Activated CD4-positive, alpha-beta T cell treated with anti-CD3 and anti-CD28 coated beads, Interleukin-2, amount 10 ng/mL, durations not matched to agents 7 days and 5 days (primary cell): ENCODE measurements around the gene ZBTB44. TPM values are rescaled to one million over a fixed set of nuclear protein-coding genes. Genes with fewer than 3 reads are reported as not detected.
"Not testable (repeated sequence)": the region's sequence is repeated elsewhere in the genome, so short reads cannot be mapped to it uniquely, and the experiment has no call there.

ENCODE experiments used
- CTCF ChIA-PET: fragments of 350-600 bp; sonication (Branson Sonifier 250); formaldehyde crosslinking; loops from one replicate; lab custom pipeline; 2021; ENCODE audit warnings: antibody characterized with exemption; lab: Charles Lee
- POLR2A ChIA-PET: fragments of 350-600 bp; sonication (Branson Sonifier 250); formaldehyde crosslinking; loops from one replicate; lab custom pipeline; 2021; ENCODE audit warnings: antibody characterized with exemption; lab: Charles Lee
- DNase-seq: peaks from one replicate; pipeline ENCODE4 v3.0.0-alpha.2; 2020
- H3K27ac Mint-ChIP-seq: one replicate; pipeline ENCODE4 v1.8.0; 2021; ENCODE audit warnings: mild to moderate bottlenecking, moderate library complexity, mixed read lengths
- H3K27me3 Mint-ChIP-seq: one replicate; pipeline ENCODE4 v1.8.0; 2021; ENCODE audit warnings: mixed read lengths
- H3K36me3 Mint-ChIP-seq: one replicate; pipeline ENCODE4 v1.8.0; 2021; ENCODE audit warnings: low read depth, mixed read lengths
- H3K4me1 Mint-ChIP-seq: one replicate; pipeline ENCODE4 v1.8.0; 2021; ENCODE audit warnings: mixed read lengths
- H3K4me3 Mint-ChIP-seq: one replicate; pipeline ENCODE4 v1.8.0; 2021; ENCODE audit warnings: mild to moderate bottlenecking, moderate library complexity, mixed read lengths
- H3K9me3 Mint-ChIP-seq: one replicate; pipeline ENCODE4 v1.8.0; 2021; ENCODE audit warnings: mixed read lengths
- total RNA-seq, 2 experiments: library from RNA; stranded (reverse); gene quantifications; one replicate each; pipeline ENCODE4 v1.2.3, GENCODE V29; 2021

ZBTB44 gene
- total RNA-seq, 2 experiments from 2014 or later = 55.4 to 61.5 TPM

DNA sequence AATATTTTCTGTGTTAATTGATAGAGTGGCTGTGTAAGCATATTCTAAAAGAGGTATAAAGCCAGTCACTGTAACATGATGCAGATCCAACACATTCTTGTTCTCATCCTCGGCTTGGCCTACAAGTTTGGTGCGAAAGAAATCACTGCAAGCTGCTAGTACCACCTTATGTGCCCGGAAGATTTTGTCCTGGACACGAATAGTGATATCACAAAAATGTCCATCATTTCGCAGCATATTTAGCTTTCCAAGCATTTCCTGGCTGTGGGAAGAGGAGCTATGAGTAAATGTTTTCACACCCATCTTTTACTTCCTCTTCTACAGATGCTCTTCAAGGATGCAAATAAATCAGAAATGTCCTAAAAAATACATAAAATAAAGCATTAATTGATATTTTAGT, 53.1 kb downstream of the ZBTB44 start:
- no peak for DNase-seq
- Mint-ChIP-seq H3K27me3 (no peaks in the 10 kb centered on the region), H3K4me3 (no peak overlapping the region), H3K4me1 (peaks cover 16% of the 10 kb centered on the region), H3K36me3 (peaks cover 51% of the 10 kb centered on the region), H3K27ac (no peak overlapping the region), H3K9me3 (peaks cover 13% of the 10 kb centered on the region)
- ChIA-PET CTCF (interaction anchor here (1.1 kb wide), 1 partner anchor 49 kb away, joined by 3 read pairs; no protein-coding TSS in a partner anchor), POLR2A (no interaction called here)

GRCh38 chr11:130260742-130261141, 54.0 kb downstream of the ZBTB44 start:
- DNase-seq = no peak
- no peaks in the 10 kb centered on the region for H3K27me3 Mint-ChIP-seq
- peaks cover 15% of the 10 kb centered on the region for H3K4me1 Mint-ChIP-seq
- ChIA-PET POLR2A (no interaction called here), CTCF (interaction anchor here (1.1 kb wide), 1 partner anchor 48 kb away, joined by 3 read pairs; no protein-coding TSS in a partner anchor)
- H3K36me3 Mint-ChIP-seq = peaks cover 51% of the 10 kb centered on the region
- peaks cover 16% of the 10 kb centered on the region for H3K9me3 Mint-ChIP-seq
- no peak overlapping the region for H3K27ac Mint-ChIP-seq
- H3K4me3 Mint-ChIP-seq = no peak overlapping the region

DNA sequence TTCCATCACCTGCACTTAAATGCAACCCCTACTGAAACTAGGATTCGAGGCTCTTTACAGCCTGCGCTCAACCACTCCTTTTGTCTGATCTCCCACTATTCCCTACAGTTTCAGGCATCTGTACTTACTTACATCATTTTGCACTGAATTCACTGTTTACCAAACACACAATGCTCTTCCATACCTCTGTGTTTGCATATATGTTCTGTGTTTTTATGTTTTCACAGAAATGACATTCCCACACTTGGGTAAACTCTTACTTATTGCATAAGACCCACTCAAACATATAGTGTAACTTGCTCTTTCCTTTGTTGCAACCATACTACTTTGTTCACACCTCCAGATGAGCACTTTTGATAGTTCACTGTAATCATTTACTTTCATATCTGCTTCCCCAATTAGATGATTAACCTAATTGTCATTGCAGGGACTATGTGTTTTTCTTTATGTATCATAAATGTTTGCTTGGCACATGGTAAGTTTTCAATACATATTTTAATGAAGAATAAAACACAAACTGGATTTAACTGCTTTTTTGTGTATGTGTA, 54.6 kb downstream of the ZBTB44 start:
- Mint-ChIP-seq H3K36me3 (peaks cover 53% of the 10 kb centered on the region), H3K27me3 (no peaks in the 10 kb centered on the region), H3K4me3 (no peak overlapping the region), H3K9me3 (peaks cover 20% of the 10 kb centered on the region), H3K27ac (no peak overlapping the region), H3K4me1 (peaks cover 15% of the 10 kb centered on the region)
- CTCF ChIA-PET = no interaction called here
- POLR2A ChIA-PET = no interaction called here
- DNase-seq = no peak

- H3K27ac Mint-ChIP-seq, POLR2A ChIA-PET, CTCF ChIA-PET, DNase-seq, H3K4me3 Mint-ChIP-seq, H3K27me3 Mint-ChIP-seq: not testable (repeated sequence)
- peaks cover 53% of the 10 kb centered on the region for H3K36me3 Mint-ChIP-seq
- peaks cover 27% of the 10 kb centered on the region for H3K4me1 Mint-ChIP-seq
- H3K9me3 Mint-ChIP-seq = peaks cover 23% of the 10 kb centered on the region
Observed at GRCh38 chr11:130251763-130252162, 63.0 kb downstream of the ZBTB44 start.

GRCh38 chr11:130249929-130250328, 64.8 kb downstream of the ZBTB44 start:
- Mint-ChIP-seq H3K4me1 (peaks cover 35% of the 10 kb centered on the region), H3K9me3 (peaks cover 14% of the 10 kb centered on the region), H3K36me3 (peaks cover 48% of the 10 kb centered on the region)
- DNase-seq, H3K27ac Mint-ChIP-seq, CTCF ChIA-PET, POLR2A ChIA-PET, H3K27me3 Mint-ChIP-seq, H3K4me3 Mint-ChIP-seq: not testable (repeated sequence)

GRCh38 chr11:130249371-130249770, 65.3 kb downstream of the ZBTB44 start:
- Mint-ChIP-seq H3K27me3 (no peaks in the 10 kb centered on the region), H3K36me3 (peaks cover 48% of the 10 kb centered on the region), H3K9me3 (peaks cover 14% of the 10 kb centered on the region), H3K27ac (no peak overlapping the region), H3K4me1 (peaks cover 37% of the 10 kb centered on the region), H3K4me3 (no peak overlapping the region)
- ChIA-PET CTCF (no interaction called here), POLR2A (no interaction called here)
- DNase-seq = no peak

DNA sequence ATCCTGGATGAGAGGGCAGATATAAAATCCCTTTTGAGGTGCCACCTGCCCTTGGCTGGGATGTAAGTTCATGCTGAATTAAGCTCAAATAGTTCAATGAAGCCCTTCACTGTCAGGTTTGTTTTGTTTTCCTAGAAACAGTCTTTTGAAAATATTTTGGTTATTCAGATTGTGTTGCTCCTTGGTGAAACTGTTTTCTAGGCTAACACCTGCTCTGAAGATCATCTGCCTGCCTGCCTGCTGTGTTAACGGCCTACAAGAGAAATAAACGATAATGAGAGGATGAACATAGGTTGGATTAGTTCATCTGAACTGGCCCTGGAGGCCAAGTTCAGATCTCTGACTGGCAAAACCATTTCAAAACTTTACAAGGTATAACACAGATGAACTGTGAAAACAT, 67.4 kb downstream of the ZBTB44 start:
- H3K27ac Mint-ChIP-seq = no peak overlapping the region
- H3K4me1 Mint-ChIP-seq = peaks cover 46% of the 10 kb centered on the region
- peaks cover 38% of the 10 kb centered on the region for H3K36me3 Mint-ChIP-seq
- peaks cover 8% of the 10 kb centered on the region for H3K9me3 Mint-ChIP-seq
- DNase-seq = no peak
- H3K27me3 Mint-ChIP-seq = no peaks in the 10 kb centered on the region
- ChIA-PET POLR2A (no interaction called here), CTCF (no interaction called here)
- no peak overlapping the region for H3K4me3 Mint-ChIP-seq

DNA sequence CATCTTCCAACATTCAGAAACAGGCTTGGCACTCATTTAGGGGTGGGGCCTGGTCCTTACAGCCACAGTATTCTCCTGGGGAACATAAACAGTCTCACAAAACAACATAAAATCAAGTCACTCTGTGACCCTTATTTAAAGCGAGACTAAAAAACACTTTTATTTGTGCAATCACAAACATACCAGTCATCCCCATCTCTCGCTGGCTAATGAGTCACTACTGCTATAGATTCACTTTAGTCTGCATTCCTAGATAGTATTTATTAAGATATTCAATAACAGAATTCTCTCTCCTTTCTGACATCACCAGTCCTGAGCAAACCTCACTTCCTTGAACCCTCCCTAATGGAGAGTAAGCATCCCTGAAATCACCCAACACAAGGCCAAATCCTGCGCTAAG, 68.0 kb downstream of the ZBTB44 start:
- Mint-ChIP-seq H3K4me3 (no peak overlapping the region), H3K27me3 (no peaks in the 10 kb centered on the region), H3K36me3 (peaks cover 32% of the 10 kb centered on the region), H3K27ac (peak overlapping the region; percentile 2), H3K4me1 (peaks cover 48% of the 10 kb centered on the region), H3K9me3 (peaks cover 2% of the 10 kb centered on the region)
- DNase-seq = no peak
- POLR2A ChIA-PET = no interaction called here
- CTCF ChIA-PET = no interaction called here

- Mint-ChIP-seq H3K4me1 (peaks cover 50% of the 10 kb centered on the region), H3K27me3 (no peaks in the 10 kb centered on the region), H3K9me3 (no peaks in the 10 kb centered on the region), H3K36me3 (peaks cover 29% of the 10 kb centered on the region), H3K27ac (peak overlapping the region; percentile 2), H3K4me3 (no peak overlapping the region)
- ChIA-PET POLR2A (no interaction called here), CTCF (interaction anchor here (0.6 kb wide), 1 partner anchor 64 kb away, joined by 4 read pairs; no protein-coding TSS in a partner anchor)
- DNase-seq = no peak
Observed at GRCh38 chr11:130246270-130246669, 68.4 kb downstream of the ZBTB44 start.

DNA sequence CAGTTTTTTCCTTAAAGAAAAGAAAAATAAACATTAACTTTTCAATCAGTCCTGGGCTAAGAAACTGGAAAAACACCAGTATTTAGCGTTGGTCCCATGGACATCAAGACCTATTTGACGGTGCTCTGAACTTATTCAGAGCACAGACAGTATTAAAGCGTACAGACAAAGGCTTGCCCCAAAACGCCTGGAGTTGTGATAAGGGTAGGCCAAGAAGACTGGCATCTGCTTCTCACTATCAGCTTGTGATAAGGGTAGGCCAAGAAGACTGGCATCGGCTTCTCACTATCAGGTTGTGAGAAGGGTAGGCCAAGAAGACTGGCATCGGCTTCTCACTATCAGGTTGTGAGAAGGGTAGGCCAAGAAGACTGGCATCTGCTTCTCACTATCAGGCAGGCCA, 69.3 kb downstream of the ZBTB44 start:
- H3K4me1 Mint-ChIP-seq = peaks cover 54% of the 10 kb centered on the region
- H3K27me3 Mint-ChIP-seq, POLR2A ChIA-PET, H3K4me3 Mint-ChIP-seq, H3K9me3 Mint-ChIP-seq, DNase-seq: not testable (repeated sequence)
- CTCF ChIA-PET = interaction anchor here (0.6 kb wide), 2 partner anchors 65 to 387 kb away, joined by 3 to 4 read pairs; no protein-coding TSS in a partner anchor
- peak overlapping the region; percentile 7 for H3K27ac Mint-ChIP-seq
- peaks cover 22% of the 10 kb centered on the region for H3K36me3 Mint-ChIP-seq

DNA sequence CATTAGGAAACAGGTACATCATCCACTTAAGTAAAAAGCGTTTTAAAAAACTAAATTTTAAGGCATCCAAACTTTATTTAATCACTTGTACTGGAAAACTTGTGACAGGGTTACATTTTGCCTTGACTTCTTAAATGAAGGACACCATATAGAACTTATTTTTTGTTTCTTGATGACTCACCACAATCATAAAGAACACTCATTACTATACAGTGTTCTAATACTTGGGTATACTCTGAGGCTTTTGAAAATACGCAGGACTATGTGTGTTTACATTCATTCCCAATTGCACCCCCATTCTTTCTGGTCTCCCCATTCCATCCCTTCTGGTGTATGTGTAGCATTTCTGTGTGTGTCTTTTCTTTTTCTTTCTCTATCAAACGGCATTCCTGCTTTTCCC, 69.9 kb downstream of the ZBTB44 start:
- no peaks in the 10 kb centered on the region for H3K9me3 Mint-ChIP-seq
- DNase-seq = no peak
- H3K4me1 Mint-ChIP-seq = peaks cover 54% of the 10 kb centered on the region
- H3K4me3 Mint-ChIP-seq = no peak overlapping the region
- no peaks in the 10 kb centered on the region for H3K27me3 Mint-ChIP-seq
- H3K27ac Mint-ChIP-seq = peak overlapping the region; percentile 7
- ChIA-PET POLR2A (no interaction called here), CTCF (no interaction called here)
- H3K36me3 Mint-ChIP-seq = peaks cover 20% of the 10 kb centered on the region

DNA sequence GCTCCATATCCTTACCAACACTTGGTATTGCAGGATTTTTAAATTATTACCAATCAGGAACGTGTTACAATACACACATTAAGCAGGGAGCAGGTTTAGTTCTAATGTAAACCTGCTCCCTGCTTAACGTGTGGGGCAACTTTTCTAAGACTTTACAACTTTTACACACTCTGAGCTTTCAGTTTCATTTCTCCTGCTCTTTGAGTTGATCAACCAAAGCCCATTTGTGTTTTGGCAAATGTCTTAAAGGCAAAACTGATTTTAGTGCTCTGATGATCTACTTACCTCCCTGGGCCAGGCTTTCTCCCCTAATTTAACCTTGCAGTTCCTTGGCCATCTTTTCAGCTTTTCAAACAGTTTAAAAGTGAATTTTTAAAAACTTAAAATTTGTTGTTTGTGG, 70.9 kb downstream of the ZBTB44 start:
- Mint-ChIP-seq H3K27ac (peak overlapping the region; percentile 86), H3K36me3 (peaks cover 21% of the 10 kb centered on the region), H3K4me1 (peaks cover 47% of the 10 kb centered on the region), H3K9me3 (no peaks in the 10 kb centered on the region), H3K27me3 (no peaks in the 10 kb centered on the region), H3K4me3 (peak overlapping the region; percentile 25)
- DNase-seq = peak; percentile 24
- POLR2A ChIA-PET = interaction anchor here (0.6 kb wide), 1 partner anchor 88 kb away, joined by 3 read pairs; no protein-coding TSS in a partner anchor
- CTCF ChIA-PET = interaction anchor here (0.6 kb wide), 1 partner anchor 44 kb away, joined by 3 read pairs; no protein-coding TSS in a partner anchor

- no peaks in the 10 kb centered on the region for H3K27me3 Mint-ChIP-seq
- DNase-seq = no peak
- H3K9me3 Mint-ChIP-seq = no peaks in the 10 kb centered on the region
- no peak overlapping the region for H3K4me3 Mint-ChIP-seq
- no peak overlapping the region for H3K27ac Mint-ChIP-seq
- POLR2A ChIA-PET = no interaction called here
- peaks cover 35% of the 10 kb centered on the region for H3K4me1 Mint-ChIP-seq
- peaks cover 29% of the 10 kb centered on the region for H3K36me3 Mint-ChIP-seq
- CTCF ChIA-PET = interaction anchor here (0.6 kb wide), 1 partner anchor 484 kb away, joined by 3 read pairs; no protein-coding TSS in a partner anchor
Observed at GRCh38 chr11:130241713-130242112, 73.0 kb downstream of the ZBTB44 start.
